ENCODE data around the gene SYPL1. TPM values are rescaled to one million over a fixed set of nuclear protein-coding genes. Genes with fewer than 3 reads are reported as not detected.

Gene SYPL1
- total and polyA plus RNA-seq, 12 donors, result 58.5 to 121 (median 75.1) TPM

- DNase-seq, result no peak
- Histone ChIP-seq H3K9me3 (peaks cover 0 to 6% (median 0%) of the 10 kb centered on the region in 11 donors), H3K4me3 (no peak overlapping the region), H3K36me3 (no peaks in the 10 kb centered on the region), H3K4me1 (peaks cover 0 to 12% (median 7%) of the 10 kb centered on the region in 9 donors), H3K27me3 (peaks cover 0 to 19% (median 0%) of the 10 kb centered on the region in 7 donors), H3K27ac (no peak overlapping the region)
- ATAC-seq, result no peak
- TF ChIP-seq, protein P1, sequence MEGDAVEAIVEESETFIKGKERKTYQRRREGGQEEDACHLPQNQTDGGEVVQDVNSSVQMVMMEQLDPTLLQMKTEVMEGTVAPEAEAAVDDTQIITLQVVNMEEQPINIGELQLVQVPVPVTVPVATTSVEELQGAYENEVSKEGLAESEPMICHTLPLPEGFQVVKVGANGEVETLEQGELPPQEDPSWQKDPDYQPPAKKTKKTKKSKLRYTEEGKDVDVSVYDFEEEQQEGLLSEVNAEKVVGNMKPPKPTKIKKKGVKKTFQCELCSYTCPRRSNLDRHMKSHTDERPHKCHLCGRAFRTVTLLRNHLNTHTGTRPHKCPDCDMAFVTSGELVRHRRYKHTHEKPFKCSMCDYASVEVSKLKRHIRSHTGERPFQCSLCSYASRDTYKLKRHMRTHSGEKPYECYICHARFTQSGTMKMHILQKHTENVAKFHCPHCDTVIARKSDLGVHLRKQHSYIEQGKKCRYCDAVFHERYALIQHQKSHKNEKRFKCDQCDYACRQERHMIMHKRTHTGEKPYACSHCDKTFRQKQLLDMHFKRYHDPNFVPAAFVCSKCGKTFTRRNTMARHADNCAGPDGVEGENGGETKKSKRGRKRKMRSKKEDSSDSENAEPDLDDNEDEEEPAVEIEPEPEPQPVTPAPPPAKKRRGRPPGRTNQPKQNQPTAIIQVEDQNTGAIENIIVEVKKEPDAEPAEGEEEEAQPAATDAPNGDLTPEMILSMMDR (IDR thresholded peaks at IDR 0.05), result no peak
- intact Hi-C loops (cut with DNase I), result loop anchor here in 5 of 10 donors (10.0 kb wide), 4 partner anchors 113 to 393 kb away; partner anchors contain the start of gene ATXN7L1 (in 1 of the 5)
- WGBS, 2 donors, result 88 to 94% methylated on average over 10 of the region's 10 CpGs
Measured at GRCh38 chr7:106047818-106048705, 64.0 kb downstream of the SYPL1 start.

DNA sequence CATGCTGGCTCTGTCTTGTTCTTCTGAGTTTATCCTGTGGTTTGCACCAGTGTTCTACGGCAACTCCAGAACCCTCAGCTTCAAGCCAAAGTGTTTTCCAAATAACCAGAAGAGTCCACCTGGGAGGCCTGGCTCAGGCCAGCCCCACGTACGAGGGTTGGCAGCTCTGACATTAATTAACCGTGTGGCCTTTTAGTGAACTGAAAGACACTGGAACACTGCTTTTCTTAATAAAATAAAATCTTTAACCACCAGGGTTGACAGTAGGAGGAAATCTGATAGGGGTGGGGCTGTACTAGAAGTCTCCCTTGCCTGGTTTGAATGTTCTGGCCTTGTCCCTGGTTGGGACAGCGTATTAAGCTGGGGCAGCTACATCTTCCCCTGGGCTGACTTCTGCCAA is 64.9 kb downstream of the SYPL1 start:
- H3K27ac ChIP-seq, result no peak overlapping the region
- H3K4me1 ChIP-seq, result peaks cover 0 to 20% (median 16%) of the 10 kb centered on the region in 9 donors
- no peak for ATAC-seq
- no peak overlapping the region for H3K4me3 ChIP-seq
- TF ChIP-seq, protein P1 (IDR thresholded peaks at IDR 0.05), result no peak
- peaks cover 0 to 6% (median 0%) of the 10 kb centered on the region in 11 donors for H3K9me3 ChIP-seq
- H3K27me3 ChIP-seq, result peaks cover 0 to 19% (median 0%) of the 10 kb centered on the region in 7 donors
- no peaks in the 10 kb centered on the region for H3K36me3 ChIP-seq
- DNase-seq, result no peak
- intact Hi-C loops (cut with DNase I), result loop anchor here in 5 of 10 donors (10.0 kb wide), 4 partner anchors 112 to 392 kb away; partner anchors contain the start of gene ATXN7L1 (in 1 of the 5)
- 75 to 93% methylated on average over 5 of the region's 5 CpGs for WGBS, 2 donors

GRCh38 chr7:106045586-106045985 is 66.5 kb downstream of the SYPL1 start:
- DNase-seq, result no peak
- ATAC-seq, result no peak
- Histone ChIP-seq H3K27me3 (peaks cover 0 to 19% (median 0%) of the 10 kb centered on the region in 7 donors), H3K4me3 (no peak overlapping the region), H3K36me3 (no peaks in the 10 kb centered on the region), H3K4me1 (peaks cover 0 to 23% (median 14%) of the 10 kb centered on the region in 9 donors), H3K27ac (no peak overlapping the region), H3K9me3 (no peaks in the 10 kb centered on the region)
- TF ChIP-seq, protein P1 (IDR thresholded peaks at IDR 0.05), result no peak
- 63 to 79% methylated on average over 1 of the region's 1 CpG for WGBS, 2 donors
- intact Hi-C loops (cut with DNase I), result loop anchor here in 5 of 10 donors (10.0 kb wide), 4 partner anchors 111 to 391 kb away; partner anchors contain the start of gene ATXN7L1 (in 1 of the 5)

- no peak for DNase-seq
- peaks cover 0 to 19% (median 0%) of the 10 kb centered on the region in 7 donors for H3K27me3 ChIP-seq
- H3K27ac ChIP-seq, result no peak overlapping the region
- ATAC-seq, result no peak
- no peak overlapping the region for H3K4me3 ChIP-seq
- peaks cover 0 to 19% (median 9%) of the 10 kb centered on the region in 9 donors for H3K4me1 ChIP-seq
- H3K9me3 ChIP-seq, result no peaks in the 10 kb centered on the region
- WGBS, 2 donors, result 72% methylated on average over 2 of the region's 2 CpGs
- H3K36me3 ChIP-seq, result no peaks in the 10 kb centered on the region
- TF ChIP-seq, protein P1 (IDR thresholded peaks at IDR 0.05), result no peak
- intact Hi-C loops (cut with DNase I), result loop anchor here in 5 of 10 donors (10.0 kb wide), 4 partner anchors 110 to 390 kb away; partner anchors contain the start of gene ATXN7L1 (in 1 of the 5)
Measured at GRCh38 chr7:106045139-106045538, 67.0 kb downstream of the SYPL1 start.
